GM18498 (cell line): ENCODE data around the gene C11orf52.

Experiments used
- ATAC-seq: cut with Tn5 transposase; IDR thresholded peaks from one replicate; pipeline ENCODE4 v1.9.1; 2021; ENCODE audit warnings: mild to moderate bottlenecking, moderate library complexity; ENCODE audit not compliant: unreplicated experiment

Gene C11orf52

DNA sequence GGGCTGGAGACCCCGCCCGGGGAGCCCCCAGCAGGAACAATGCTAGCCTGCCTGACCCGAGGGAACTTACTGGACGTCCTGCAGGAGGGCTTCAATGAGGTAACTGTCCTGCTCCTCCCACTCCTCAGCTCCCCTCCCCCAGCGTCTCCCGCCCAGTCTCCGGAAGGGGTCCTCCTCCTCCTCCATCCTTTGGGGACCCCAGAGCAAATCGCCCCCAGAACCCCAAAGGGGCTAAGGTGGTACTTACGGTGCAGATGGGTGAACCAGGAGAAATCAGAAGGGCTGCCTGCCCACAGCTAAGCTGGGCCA lies 18.7 kb downstream of the C11orf52 start:
- ATAC-seq: no peak

DNA sequence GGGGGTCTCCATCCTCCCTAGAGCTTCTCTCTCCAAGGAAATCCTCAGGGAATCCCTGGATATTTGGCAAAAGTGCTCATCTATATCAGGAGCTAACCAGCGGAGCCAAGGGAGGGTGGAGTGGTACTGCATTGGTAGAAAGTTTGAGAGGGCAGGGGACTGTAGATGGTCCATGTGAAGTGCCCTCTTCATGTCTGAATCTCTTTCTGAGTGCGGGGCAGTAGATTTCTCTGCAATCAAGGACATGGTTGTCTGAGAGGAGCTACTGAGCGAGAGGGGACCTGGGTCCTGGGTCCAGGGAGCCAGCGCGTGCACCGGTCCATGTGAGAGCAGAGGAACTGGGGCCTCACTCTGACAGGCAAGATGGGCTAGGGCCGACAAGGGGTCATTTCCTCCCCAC lies 19.1 kb downstream of the C11orf52 start:
- no peak for ATAC-seq

DNA sequence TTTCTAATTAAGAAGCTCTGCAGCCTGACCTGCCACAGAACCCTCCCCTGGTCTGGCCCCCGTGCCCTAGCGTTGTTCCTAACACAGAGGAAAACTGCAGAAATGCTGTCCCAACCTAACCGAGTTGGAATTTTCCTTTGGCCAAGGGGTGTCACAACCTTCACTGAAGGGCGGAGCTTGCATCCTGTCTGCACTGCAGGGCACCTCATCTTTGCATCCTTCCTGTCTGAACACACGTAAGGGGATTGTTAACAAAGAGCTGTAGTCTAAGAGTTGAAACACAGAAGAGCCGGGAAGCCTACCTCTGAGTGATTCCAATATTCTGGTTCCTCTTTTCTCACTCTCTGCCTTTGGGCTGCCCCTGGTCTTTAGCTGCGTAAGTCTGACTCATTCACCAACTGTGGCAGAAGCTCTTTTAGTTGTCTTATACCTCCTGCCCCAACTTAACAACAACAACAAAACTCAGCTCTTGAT lies 20.0 kb downstream of the C11orf52 start:
- ATAC-seq: peak; percentile 78

DNA sequence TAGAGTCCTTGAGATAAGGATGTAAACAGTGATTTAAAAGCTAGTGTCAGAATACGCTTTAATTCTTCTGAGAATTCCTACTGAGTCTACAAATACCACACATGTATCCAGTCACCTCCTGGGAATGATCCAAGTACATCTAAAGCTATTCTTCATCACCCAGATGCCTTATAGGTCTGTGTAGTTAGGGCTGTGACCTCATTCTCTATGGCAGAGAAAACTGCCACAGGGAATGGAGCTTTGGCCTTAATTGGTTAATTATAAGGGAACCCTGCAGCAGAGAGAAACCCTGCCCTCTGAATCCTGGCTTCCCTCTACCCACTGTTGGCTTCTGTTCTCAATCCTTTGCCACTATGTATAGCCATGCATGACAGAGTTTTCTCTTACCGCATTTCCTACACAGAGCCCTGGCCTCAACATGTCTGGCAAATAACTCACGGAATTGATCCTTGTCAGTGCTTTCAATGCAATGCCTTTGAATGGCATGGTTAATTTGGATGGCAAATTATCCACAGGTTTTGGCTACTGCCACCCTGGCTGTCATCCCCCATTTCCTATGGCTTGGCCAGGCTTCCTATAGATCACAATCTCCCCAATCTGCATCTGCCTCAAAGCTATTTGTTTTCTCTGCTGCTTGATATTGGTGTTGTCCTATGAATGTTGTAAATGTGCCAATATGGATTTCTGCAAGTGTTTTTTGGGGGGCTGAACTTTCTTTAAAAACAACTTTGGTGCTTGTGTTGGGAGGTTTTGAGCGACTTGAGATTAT lies 21.3 kb downstream of the C11orf52 start:
- no peak for ATAC-seq

DNA sequence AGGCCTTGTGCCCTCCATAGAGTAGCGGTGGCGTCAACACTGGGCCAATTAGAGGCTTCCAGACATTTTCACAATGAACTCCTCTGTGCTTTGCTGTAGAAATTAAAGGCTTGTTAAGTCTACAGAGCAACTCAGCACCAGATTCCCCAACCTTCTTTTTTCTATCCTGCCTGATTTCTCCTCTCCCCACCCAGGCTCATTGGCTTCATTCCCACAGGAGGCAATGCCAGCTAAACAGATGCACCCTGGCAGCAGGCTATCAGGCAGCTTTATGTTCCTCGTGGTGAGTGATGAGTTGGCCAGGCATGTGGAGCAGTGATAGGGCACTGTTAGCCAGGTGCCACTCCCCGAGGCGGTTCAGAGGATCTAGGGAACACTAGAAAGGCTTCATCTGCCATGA lies 23.2 kb downstream of the C11orf52 start:
- no peak for ATAC-seq

DNA sequence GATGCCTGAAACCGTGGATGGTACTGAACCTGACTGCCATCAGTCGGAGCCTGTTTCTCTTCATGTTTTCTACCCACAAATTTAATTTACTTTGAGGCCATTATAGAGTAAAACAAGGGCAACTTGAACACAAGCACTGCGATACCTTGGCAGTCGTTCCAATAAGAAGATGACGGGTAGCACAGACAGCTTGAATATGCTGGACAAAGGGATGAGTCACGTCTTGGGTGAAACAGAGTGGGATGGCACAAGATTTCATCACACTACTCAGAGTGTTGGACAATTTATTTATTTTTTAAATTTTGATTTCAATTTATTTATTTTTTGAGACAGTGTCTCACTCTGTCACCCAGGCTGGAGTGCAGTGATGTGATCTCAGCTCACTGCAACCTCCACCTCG lies 24.1 kb downstream of the C11orf52 start:
- ATAC-seq: no peak

DNA sequence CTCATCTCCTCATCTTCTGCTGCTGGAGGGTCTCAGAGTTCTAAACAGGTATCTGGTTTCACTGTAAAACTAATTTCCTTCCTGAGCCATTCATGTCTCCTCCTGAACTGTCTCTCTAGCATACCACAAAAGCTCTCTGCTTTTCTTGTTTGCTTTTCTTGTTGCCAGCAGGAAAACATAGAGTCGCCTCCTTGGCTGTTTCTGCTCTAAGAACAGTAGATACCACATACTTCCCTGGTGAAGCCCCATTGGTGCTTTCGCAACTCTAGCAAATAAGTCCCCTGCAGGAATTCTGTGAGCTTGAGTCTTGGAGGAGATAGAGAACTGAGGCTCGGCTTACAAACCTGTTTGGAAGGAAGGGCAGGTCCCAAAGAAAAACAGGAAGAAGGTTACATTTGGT lies 25.4 kb downstream of the C11orf52 start:
- no peak for ATAC-seq

DNA sequence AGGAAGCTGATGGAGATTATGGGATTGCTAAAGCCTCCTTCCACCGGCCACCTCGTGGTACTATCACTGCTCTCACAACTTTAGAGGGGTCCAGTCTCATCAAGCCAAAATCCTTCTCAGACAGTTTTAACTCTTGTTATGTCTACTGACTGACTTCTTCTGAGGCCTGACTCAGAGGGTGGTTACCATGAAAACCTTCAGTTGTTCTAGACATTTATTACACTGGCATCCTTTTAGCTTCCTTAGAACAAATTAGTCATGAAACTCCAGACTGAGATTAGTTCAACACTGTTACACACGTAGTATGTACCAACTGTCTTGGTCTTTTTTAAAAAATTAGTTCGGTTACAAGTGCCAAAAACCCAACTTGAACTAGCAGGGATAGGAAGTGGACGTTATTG lies 25.9 kb downstream of the C11orf52 start:
- no peak for ATAC-seq

DNA sequence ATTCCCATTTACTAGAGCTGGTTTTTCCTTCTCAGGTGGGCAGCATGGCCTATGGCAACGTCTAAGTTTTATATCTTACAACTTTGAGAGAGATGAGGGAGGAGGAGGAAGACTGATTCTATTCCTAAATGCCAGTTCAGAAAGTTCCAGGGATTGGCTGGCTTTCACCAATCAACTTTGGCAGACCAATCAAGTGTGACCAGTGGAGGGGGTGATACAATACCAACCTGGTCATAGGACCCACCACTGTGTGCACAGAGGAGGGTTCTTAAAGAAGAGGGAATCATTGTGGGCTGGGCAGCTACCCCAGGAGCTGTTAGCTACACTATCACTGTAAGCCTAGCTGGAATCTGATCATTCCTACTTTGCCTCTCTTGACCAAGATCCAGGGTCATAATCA lies 26.5 kb downstream of the C11orf52 start:
- no peak for ATAC-seq

DNA sequence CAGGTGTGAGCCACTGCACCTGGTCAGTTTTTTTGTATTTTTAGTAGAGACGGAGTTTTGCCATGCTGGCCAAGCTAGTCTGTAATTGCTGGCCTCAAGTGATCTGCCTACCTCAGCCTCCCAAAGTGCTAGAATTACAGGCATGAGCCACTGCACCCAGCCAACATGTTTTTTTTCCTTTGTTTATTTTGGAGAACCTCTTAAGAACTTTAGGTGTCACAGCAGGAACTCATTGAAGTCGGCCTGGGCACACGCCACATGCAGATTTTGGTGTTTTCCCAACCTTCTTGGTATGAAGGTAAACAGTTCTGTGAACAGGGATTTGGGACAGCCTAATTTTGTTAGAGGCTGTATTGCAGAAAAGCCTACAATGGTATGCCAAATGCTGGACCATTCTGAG lies 27.8 kb downstream of the C11orf52 start:
- ATAC-seq: no peak

DNA sequence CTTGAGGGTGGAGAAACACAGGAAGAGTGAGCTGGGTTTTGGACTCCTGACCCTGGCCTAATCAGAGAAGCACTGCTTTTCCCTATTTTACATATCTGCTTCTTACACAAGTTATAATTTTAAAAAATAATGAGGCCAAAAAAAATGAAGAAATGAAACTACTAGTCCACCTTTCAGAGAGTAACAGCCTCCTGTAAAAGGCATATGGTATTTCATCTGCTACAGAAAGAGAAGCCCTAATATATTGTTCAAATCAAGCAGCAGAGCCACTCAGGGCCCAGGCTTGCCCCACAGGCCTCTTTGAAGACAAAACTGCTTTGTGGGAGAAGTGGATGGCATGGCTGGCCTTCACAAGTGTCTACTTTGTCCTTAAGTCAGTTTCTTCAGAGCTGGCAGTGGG lies 28.4 kb downstream of the C11orf52 start:
- ATAC-seq: no peak

DNA sequence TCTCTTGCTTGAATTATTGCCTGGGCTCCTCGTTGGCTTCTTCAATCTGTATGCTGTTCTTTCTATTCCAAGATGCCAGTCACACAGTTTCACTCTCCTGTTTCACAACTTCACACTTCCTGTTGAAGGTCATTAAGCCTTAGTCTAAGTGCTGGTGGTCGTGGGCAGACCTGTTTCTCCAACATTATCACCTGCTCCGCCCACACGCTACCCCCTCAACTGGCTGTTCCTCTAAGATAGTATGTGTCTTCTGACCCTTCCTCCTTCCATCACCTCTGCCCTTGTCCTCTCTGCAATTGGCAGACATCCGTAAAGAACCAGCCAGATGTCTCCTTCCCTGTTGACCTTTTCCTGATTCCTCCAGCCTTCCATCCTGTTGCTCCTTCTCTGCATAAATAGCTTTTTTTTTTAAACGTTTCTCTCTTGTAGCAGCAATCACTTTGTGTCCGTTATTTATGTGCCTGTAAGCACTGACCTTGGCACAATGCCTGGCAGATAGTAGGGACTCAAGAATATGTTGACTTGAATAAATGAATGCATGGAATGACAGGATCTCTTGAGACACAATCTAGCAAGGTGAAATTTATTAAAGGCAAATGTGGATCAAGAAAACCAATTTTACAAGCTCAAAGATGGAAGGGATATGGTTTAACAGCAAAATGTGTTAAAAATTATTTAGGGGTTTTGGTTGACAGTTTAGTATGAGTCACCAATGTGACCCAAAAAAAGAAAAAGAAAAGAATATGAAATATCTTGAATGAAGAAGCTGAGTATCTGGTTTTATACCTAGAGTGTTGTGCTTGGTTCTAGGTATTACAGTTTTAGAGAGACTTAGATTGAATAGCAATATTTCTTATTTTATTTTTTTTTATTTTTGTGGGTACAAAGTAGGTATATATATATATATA lies 31.1 kb downstream of the C11orf52 start:
- no peak for ATAC-seq

DNA sequence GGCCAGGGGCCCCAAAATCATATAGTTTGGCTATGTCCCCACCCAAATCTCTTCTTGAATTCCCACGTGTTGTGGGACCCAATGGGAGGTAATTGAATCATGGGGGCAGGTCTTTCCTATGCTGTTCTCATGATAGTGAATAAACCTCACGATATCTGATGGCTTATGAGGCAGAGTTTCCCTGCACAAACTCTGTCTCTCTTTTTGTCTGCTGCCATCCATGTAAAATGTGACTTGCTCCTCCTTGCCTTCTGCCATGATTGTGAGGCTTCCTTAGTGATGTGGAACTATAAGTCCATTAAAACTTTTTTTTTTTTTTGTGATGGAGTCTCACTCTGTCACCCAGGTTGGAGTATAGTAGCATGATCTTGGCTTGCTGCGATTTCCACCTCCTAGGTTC lies 32.9 kb downstream of the C11orf52 start:
- ATAC-seq: no peak

DNA sequence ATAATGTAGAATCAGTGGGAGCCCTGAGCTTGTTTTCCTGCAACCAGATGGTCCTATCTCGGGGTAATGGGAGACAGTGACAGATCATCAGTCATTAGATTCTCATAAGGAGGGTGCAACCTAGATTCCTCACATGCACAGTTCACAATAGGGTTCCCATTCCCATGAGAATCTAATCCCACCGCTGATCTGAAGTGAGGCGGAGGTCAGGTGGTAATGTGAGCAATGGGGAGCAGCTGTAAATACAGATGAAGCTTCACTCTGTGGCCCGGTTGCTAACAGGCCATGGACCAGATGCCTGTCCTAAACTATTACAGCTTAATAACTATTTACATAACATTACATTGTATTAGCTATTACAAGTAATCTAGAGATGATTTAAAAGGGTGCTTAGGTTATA lies 35.4 kb downstream of the C11orf52 start:
- ATAC-seq: no peak

DNA sequence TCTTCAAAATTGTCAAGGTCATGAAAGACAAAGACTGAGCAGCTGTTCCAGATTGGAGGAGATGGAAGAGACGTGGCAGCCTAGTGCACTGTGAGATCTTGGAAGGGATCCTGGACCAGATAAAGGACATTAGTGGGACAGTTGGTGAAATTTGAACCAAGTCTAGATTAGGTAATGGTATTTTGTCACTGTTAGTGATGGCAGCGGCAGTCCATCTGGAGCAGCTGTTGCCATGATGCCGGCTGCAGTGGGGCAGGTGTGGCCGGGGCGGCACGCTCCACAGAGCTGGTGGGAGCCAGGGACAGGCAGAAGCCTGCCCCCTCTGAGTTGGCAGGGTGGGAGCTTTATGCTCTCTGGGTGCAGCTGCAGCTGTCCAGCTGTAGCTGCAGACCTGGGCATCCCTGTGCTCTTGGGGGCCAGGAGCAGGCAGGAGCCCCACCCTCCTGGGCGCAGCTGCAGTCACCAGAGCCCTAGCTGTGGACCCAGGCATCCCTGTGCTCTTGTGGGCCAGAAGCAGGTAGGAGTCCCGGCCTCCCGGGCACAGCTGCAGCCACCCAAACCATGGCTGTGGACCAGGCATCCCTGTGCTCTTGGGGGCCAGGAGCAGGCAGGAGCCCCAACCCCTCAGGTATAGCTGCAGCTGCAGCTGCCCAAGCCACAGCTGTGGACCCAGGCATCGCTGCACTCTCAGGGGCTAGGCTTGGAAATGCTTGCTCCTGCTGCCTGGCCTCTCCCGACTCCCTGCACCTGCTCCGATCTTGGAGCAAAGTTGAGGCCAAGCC lies 39.1 kb downstream of the C11orf52 start:
- no peak for ATAC-seq

DNA sequence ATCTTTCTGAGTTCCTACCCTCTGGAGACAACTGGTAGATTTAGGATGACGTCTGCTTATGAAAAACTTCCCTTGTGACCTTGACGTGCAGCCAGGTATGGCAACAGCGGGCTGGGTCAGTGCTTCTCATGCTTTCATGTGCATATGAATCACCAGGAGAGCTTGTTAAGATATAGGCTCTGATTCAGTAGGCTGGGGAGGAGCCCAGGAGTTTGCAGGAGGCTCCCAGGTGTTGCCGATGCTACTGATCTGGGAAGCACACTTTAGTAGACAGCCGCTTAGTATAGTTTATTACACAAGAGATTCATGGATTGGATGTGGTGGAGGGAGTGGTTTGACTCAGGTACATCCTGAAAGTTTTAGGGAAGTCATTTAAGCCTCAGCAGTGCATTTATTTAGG lies 42.2 kb downstream of the C11orf52 start:
- ATAC-seq: no peak

DNA sequence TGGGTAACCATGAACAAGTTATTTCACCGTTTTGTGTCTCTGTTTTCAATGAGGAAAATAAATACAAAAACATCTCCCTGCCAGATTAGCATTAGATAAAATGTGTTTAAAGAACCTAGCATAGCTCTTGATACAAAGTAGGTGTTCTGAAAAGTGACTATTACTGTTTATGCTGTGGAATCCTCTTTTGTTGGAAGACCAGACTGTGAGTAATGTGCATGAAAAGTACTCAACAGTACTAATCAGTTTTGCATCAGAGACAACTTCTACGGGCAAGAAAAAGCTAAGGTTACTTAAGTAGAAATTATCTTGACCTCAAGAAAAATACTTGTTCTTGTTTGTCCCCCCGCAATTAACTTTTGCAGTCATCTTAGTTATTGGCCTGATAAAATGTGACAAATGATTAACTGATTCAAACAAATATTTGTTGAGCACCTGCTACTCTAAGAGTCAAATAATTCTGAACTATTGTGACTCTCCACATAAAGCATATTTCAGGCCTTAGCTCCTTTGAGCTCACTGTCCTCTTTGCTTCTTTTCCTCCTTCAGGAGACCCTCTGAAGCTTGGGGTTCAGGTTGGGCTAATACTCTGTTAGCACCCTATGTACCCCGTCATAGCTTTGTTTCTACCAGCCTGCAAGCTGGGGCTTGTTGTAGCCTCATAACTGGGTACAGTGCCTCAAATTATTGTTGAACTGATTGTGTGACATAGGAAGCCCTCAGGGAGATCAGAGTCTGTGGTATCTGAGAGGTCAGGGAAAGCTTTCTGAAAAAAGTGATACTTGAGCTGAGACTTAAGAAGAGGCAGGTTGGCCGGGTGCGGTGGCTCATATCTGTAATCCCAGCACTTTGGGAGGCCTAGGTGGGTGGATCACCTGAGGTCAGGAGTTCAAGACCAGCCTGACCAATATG lies 42.9 kb downstream of the C11orf52 start:
- no peak for ATAC-seq

DNA sequence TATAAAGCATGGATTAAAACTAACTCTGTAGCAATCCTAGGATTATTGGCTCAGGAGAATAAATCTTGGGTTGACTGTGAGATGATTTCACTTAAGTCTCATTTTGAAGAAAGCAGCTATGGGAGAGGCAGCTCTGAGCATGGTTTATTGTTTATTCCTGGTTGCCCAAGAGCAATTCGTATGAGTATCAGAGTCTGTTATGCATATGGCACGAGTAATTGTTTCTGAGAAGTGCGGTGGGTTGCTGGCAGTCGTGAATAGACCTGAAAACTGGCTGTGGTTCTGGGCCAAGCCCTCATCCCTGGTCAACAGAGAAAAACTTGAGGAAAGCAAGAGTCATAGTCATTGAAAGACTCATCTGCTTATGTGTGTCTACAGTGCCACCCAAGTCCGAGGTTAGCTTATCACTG lies 45.2 kb downstream of the C11orf52 start:
- no peak for ATAC-seq

DNA sequence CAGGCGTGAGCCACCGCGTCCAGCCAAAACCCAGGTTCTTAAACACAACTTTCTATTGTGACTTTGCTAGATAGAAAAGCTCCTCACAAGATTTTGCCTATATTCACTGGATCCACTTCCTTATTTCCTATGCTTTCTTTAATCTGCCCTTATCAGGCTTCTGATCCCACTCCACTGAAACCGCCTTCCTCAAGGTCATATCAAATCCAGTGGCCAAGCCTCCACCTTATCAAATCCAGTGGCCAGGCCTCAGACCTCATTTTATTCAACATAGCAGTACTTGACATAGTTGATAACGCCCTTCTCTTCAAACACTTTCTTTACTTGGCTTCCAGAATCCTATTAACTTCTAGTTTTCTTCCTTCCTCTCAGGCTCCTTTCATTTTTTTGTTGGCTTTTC lies 48.0 kb downstream of the C11orf52 start:
- ATAC-seq: no peak

DNA sequence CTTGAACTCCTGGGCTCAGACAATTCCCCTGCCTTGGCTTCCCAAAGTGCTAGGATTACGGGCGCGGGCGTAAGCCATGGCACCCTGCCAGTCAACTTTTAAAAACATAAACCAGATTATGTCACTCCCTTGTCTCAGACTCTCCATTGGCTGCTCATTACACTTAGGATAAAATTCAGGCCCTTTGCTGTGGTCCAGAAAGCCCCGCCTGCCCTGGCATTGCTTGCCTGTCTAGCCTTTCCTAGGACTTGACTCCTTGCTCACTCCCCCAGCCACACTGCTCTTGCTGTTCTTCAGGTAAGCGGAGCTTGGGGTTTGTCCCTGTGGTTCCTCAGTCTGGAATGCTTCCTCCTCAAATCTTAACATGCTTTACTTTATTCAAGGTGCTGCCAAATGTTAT lies 48.9 kb downstream of the C11orf52 start:
- no peak for ATAC-seq
